K562 (cell line): ENCODE measurements around the gene FKBP11. TPM values are rescaled to one million over a fixed set of nuclear protein-coding genes. Genes with fewer than 3 reads are reported as not detected.

ENCODE experiments used
- ATAC-seq: fragments of 200-7000 bp; cut with Tn5 transposase; 3 replicates; pipeline ENCODE4 v1.9.1; 2020; ENCODE audit warnings: moderate library complexity
- BruUV-seq: library from RNA; stranded (reverse); fragments of 400-500 nt; replicated peaks from 2 replicates; lab custom pipeline; 2021; lab: Mats Ljungman, UMichigan
- CTCF ChIA-PET: fragments of 300-600 bp; formaldehyde crosslinking; extraction: SDS; loops from one replicate; lab custom pipeline; 2021; ENCODE audit warnings: low intra/inter-chr PET ratio; lab: Yijun Ruan, JAX
- POLR2A ChIA-PET: fragments of 300-600, 350-650 bp; sonication (Branson Sonifier 250); formaldehyde crosslinking; extraction: SDS; loops from one replicate; lab custom pipeline; 2021; ENCODE audit warnings: antibody characterized with exemption, inconsistent platforms; lab: Yijun Ruan, JAX
- DNase-seq, 4 experiments: peaks; one replicate each; pipeline versions ENCODE4 v3.0.0 to v3.0.0-alpha.2; 2011 to 2018; ENCODE audit warnings: low spot score in 3 of 4, mixed read lengths in 3 of 4; ENCODE audit errors: extremely low read depth in 1 of 4
- FAIRE-seq: peaks from 2 replicates; lab custom pipeline; 2011; peaks lifted over from hg19 to GRCh38; lab: Jason Lieb, UNC
- H2AFZ ChIP-seq: 2 replicates; pipeline ENCODE4 v1.6.0; 2011; ENCODE audit warnings: low read depth, low read length, control low read depth, inconsistent platforms
- H3K27ac ChIP-seq: fragments of 200-600 bp; 3 replicates; pipeline ENCODE4 v1.8.0; 2011; ENCODE audit warnings: low read depth, mild to moderate bottlenecking, control low read depth, inconsistent platforms, low read length, moderate library complexity, mixed read lengths; ENCODE audit errors: extremely low read depth
- H3K27me3 ChIP-seq, 2 experiments: fragments of 300-600 bp in 1 of 2; 2 replicates in 1 of 2; 3 replicates in 1 of 2; pipeline versions ENCODE4 v1.6.0 to v1.8.0; 2011; ENCODE audit warnings: inconsistent platforms in 2 of 2, low read length in 2 of 2, mild to moderate bottlenecking in 1 of 2, mixed read lengths in 1 of 2, moderate library complexity in 1 of 2; ENCODE audit not compliant: control insufficient read depth in 2 of 2, insufficient read depth in 2 of 2
- H3K36me3 ChIP-seq: fragments of 300-600 bp; 3 replicates; pipeline ENCODE4 v1.8.0; 2011; ENCODE audit warnings: mild to moderate bottlenecking, low read length, inconsistent platforms; ENCODE audit not compliant: control insufficient read depth, insufficient read depth
- H3K4me1 ChIP-seq, 2 experiments: fragments of 200-600 bp in 1 of 2; replicated peaks in 1 of 2; 2 replicates in 1 of 2; 3 replicates in 1 of 2; pipeline versions ENCODE4 v1.5.1 to v1.8.0; 2011; ENCODE audit warnings: inconsistent platforms in 2 of 2, low read length in 2 of 2, mild to moderate bottlenecking in 1 of 2, mixed read lengths in 1 of 2, moderate library complexity in 1 of 2; ENCODE audit not compliant: control insufficient read depth in 2 of 2, insufficient read depth in 2 of 2
- H3K4me2 ChIP-seq: 2 replicates; pipeline ENCODE4 v1.6.1; 2011; ENCODE audit warnings: low read length, control low read depth, inconsistent platforms, mixed read lengths; ENCODE audit not compliant: insufficient read depth
- H3K4me3 ChIP-seq: fragments of 200-600 bp; sonication (generic), shearing (Covaris generic); 2 replicates; pipeline ENCODE4 v1.5.1; 2016; ENCODE audit warnings: control low read depth, inconsistent platforms
- H3K79me2 ChIP-seq: fragments of 200-600 bp; 3 replicates; pipeline ENCODE4 v1.8.0; 2011; ENCODE audit warnings: low read length, inconsistent platforms; ENCODE audit not compliant: control insufficient read depth, insufficient read depth
- H3K9ac ChIP-seq, 2 experiments: 2 replicates each; pipeline versions ENCODE4 v1.6.0 to v1.6.1; 2011; ENCODE audit warnings: low read depth in 2 of 2, low read length in 2 of 2, control low read depth in 1 of 2, inconsistent platforms in 1 of 2, mild to moderate bottlenecking in 1 of 2, mixed read lengths in 1 of 2; ENCODE audit not compliant: insufficient read depth in 1 of 2
- H3K9me1 ChIP-seq: one replicate; pipeline ENCODE4 v1.6.0; 2011; ENCODE audit warnings: inconsistent platforms, mild to moderate bottlenecking, low read length, moderate library complexity; ENCODE audit not compliant: control insufficient read depth, insufficient read depth
- H3K9me3 ChIP-seq: replicated peaks from 2 replicates; pipeline ENCODE4 v1.5.1; 2011; ENCODE audit warnings: low read depth, low read length, inconsistent platforms; ENCODE audit not compliant: control insufficient read depth, insufficient read depth
- H4K20me1 ChIP-seq: replicated peaks from 2 replicates; pipeline ENCODE4 v1.6.1; 2011; ENCODE audit warnings: low read length, inconsistent platforms, mixed read lengths; ENCODE audit not compliant: control insufficient read depth, insufficient read depth
- ASH1L ChIP-seq: fragments of 450-650 bp; IDR thresholded peaks from 2 replicates; pipeline ENCODE4 v1.6.1; 2018; ENCODE audit warnings: borderline replicate concordance, mild to moderate bottlenecking, low read depth; ENCODE audit not compliant: partially characterized antibody
- FOXA3 ChIP-seq, 2 experiments: fragments of 450-650 bp in 1 of 2; sonication (generic) in 1 of 2; formaldehyde crosslinking; IDR thresholded peaks in 1 of 2; conservative IDR thresholded peaks in 1 of 2; 2 replicates each; pipeline versions ENCODE4 v1.4.0 to v1.8.0; 2020 to 2022; ENCODE audit warnings: mild to moderate bottlenecking in 2 of 2, missing genetic modification reagents in 1 of 2
- KDM5B ChIP-seq: fragments of 200-600 bp; sonication (generic); IDR thresholded peaks from 2 replicates; pipeline ENCODE4 v1.6.1; 2012; ENCODE audit warnings: low read depth, mild to moderate bottlenecking, moderate library complexity, low read length, control low read depth, inconsistent platforms; ENCODE audit not compliant: insufficient replicate concordance
- MAX ChIP-seq: sonication (generic); formaldehyde crosslinking; IDR thresholded peaks from 2 replicates; pipeline ENCODE4 v1.9.0; 2022; ENCODE audit warnings: mild to moderate bottlenecking, missing genetic modification reagents
- NFE2L1 ChIP-seq: fragments of 450-650 bp; IDR thresholded peaks from 2 replicates; pipeline ENCODE4 v1.6.1; 2016; ENCODE audit warnings: missing genetic modification characterization, low read depth, mild to moderate bottlenecking, missing compliant biosample characterization, moderate library complexity, borderline replicate concordance
- PRDM10 ChIP-seq: fragments of 450-650 bp; IDR thresholded peaks from 2 replicates; pipeline ENCODE4 v1.6.1; 2018; ENCODE audit not compliant: partially characterized antibody
- RFX1 ChIP-seq: fragments of 450-650 bp; IDR thresholded peaks from 2 replicates; pipeline ENCODE4 v1.6.1; 2016; ENCODE audit warnings: mild to moderate bottlenecking, moderate library complexity
- RFX5 ChIP-seq: IDR thresholded peaks from 2 replicates; pipeline ENCODE4 v1.6.1; 2011; ENCODE audit warnings: low read depth, mild to moderate bottlenecking, improper control_type of control experiment, low read length
- WGBS: fragments of 100-300 bp; shearing (Covaris generic); methylation state at CpG from one replicate; pipeline ENCODE4 v1.1.6; 2016; ENCODE audit warnings: low coverage, mixed read lengths; ENCODE audit not compliant: insufficient coverage; ENCODE audit errors: missing lambda C conversion rate; 5-methylcytosine and 5-hydroxymethylcytosine counted together
- in situ Hi-C: fragments of 300-500 bp; cut with MboI; formaldehyde crosslinking; loops from 4 replicates; pipeline ENCODE4 v1.15.0; 2018; ENCODE audit warnings: inconsistent platforms, mixed read lengths
- intact Hi-C: fragments of 100-400 bp; cut with micrococcal nuclease; formaldehyde crosslinking; loops from 2 replicates; pipeline ENCODE4 v1.14.2; 2022
- polyA plus RNA-seq, 8 experiments: library from polyadenylated mRNA; depleted of rRNA in 4 of 8; stranded (reverse) in 5 of 8; unstranded in 3 of 8; fragments of >200 nt; fragmentation: Nextera tagmentation in 2 of 8; fragmentation: Illumina TruSeq in 1 of 8; extraction: Ambion mirVana in 2 of 8; extraction: Trizol in 1 of 8; gene quantifications; 2 replicates each; pipeline versions ENCODE4 v1.2.1 to v1.2.3, GENCODE V29; 2011 to 2014; ENCODE audit warnings: inconsistent platforms in 1 of 8, missing spikeins in 1 of 8
- total RNA-seq, 7 experiments: library from RNA; depleted of rRNA in 6 of 7; stranded (reverse); fragments of >200 nt in 6 of 7; fragmentation: Illumina TruSeq in 2 of 7; extraction: Trizol in 2 of 7; gene quantifications; 2 replicates each; pipeline versions ENCODE4 v1.2.1 to v1.2.3, GENCODE V29; 2011 to 2021; ENCODE audit warnings: low replicate concordance in 1 of 7
- TF ChIP-seq, protein P1 (sequence below): fragments of 250-450 bp; sonication (Bioruptor Pico); IDR thresholded peaks from 2 replicates; pipeline ENCODE4 v1.5.0; 2021; ENCODE audit warnings: mild to moderate bottlenecking, moderate library complexity

The FKBP11 gene
- total and polyA plus RNA-seq, 9 of the 15 experiments (the other 6 are each of a cell fraction or from before 2014, with no cell fraction given): 1.6 to 8.2 (median 5.8) TPM

DNA sequence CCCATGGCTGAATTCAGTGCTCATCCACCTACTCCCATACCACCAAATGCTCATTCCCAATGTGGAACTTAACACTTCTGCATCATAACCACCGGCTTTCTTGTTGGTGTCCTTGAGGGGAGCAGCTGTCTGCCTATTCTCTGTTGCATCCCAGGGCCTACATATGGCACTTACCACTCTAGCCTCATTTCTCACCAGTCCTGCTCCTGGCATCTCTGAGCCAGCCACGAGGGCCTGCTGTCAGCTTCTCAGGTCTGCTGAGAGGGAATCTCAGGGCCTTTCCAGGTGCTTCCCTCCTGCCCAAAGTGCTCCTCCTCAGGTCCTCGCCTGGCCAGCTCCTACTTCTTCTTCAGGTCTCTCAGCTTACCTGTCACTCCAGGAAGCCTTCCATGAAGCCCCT, 35.6 kb downstream of the FKBP11 start (continued):
- TF ChIP-seq, protein P1, sequence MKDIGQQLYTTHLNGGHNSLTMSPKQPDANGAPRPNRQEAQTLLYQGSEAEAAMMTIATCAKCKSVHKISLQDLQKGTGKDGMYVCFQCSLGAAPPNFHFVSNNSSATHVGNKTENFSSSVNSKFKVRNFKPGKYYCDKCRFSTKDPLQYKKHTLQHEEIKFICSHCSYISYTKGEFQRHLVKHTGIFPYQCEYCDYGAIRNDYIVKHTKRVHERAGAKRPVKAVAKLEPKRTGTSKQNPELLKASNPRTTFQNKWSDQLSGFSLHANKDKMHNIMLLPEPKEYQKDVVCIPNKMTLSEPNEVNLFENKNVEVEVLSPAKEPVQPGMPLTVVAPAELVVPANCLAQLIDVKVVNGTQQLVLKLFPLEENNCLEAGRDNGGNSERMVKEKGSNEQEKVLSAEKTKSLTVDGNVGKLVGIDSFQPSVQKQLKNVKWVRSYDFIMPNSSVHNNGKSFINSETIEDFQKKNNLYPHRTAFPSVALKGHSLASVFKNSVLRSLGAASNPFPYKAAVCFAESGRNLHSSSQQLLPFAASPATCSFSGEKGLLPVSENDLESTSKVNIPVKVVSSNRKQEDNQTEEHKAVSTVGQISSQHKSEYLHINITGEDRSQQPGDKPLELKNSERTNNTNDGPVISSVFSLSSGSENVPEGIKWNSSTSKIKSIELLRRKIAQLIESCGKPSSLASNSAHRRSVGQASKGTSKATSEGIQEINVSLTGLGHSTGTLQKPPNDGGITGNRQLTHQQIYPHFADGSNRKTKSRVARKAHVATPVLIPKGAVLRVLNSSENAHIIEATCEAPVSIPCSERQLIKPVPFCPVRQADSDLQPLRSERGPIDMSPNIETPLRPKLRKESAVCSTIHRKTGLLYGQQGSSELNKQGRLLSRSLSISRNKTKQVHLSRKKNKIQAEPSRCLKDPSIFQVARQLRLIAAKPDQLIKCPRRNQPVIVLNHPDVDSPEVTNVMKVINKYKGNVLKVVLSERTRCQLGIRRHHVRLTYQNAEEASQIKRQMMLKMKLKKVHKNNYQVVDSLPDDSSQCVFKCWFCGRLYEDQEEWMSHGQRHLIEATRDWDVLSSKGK: no peak
- no peak for TF ChIP-seq NFE2L1 (tag)
- no peak for TF ChIP-seq RFX5
- TF ChIP-seq KDM5B: no peak

DNA sequence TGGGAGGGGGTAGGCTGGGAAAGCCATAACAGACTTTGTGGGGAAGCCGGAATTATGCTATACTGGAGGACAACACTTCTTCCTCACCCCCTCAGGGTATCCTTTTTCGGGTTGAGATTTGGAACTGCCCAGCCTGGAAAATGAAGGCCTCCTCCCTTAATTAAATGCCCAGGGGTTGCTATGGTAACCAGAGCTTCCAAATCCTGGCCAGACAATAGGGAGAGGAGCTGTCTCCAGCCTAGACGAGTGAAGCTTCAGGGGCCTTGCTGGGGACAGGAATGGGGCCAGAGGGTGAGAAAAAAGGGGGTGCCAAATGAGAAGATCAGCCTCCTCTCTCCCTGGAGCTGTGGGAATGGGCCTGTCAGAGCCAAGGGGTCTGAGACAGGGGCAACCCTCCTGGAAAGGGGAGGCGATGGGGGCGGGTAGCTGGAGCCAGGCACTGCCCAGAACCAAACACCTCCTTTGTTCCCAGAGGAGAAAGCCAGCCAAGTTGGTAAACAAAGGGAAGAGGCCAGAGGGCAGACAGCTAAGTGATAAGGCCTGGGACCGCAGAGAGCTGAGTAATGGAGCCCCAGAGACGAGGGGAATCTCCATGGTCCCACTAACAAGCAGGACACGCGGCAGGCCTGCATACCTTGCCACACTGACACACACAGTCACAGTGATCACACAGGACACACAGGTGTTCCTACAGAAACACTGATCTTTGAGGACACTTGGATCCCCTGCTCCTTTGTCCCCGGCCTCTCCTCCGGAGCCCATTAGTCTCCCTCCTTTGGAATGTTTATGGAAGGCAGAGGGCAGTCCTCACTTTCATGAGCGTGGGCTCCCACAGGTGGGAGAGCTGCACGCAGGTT, 41.8 kb downstream of the FKBP11 start:
- Histone ChIP-seq H3K9me3 (no peaks in the 10 kb centered on the region), H3K4me1 (peaks cover 9 to 18% of the 10 kb centered on the region in 2 experiments; a peak in 3 of 5 replicates), H3K79me2 (no peaks in the 10 kb centered on the region), H3K36me3 (no peaks in the 10 kb centered on the region), H3K9me1 (no peaks in the 10 kb centered on the region), H2AFZ (peak overlapping the region; percentile 80), H3K27me3 (peaks cover 3 to 4% of the 10 kb centered on the region in 2 experiments; a peak in 1 of 5 replicates), H4K20me1 (no peaks in the 10 kb centered on the region), H3K27ac (no peak overlapping the region), H3K4me2 (peak overlapping the region; percentile 9; the same call in 1 of the 2 replicates), H3K4me3 (no peak overlapping the region), H3K9ac (peak overlapping the region in 1 of 2 experiments; percentile 76; a peak in 1 of 4 replicates)
- no TSS peak for BruUV-seq
- ChIA-PET CTCF (no interaction called here), POLR2A (interaction anchor here (0.5 to 1.2 kb wide), 5 partner anchors 8 to 131 kb away, joined by 3 to 4 read pairs (median 4); no protein-coding TSS in a partner anchor)
- in situ Hi-C loops (no loop called here), intact Hi-C loops (no loop called here)
- 14% methylated on average over 12 of the region's 13 CpGs for WGBS
- DNase-seq (no peak), FAIRE-seq (no peak), ATAC-seq (peak; percentile 28)
- peak; percentile 86 for TF ChIP-seq RFX1
- peak; percentile 68 for TF ChIP-seq PRDM10
- TF ChIP-seq ASH1L: no peak
- TF ChIP-seq FOXA3 (CRISPR knock-in tag; conservative IDR thresholded peaks at IDR 0.05 in 1 of 2, IDR thresholded peaks at IDR 0.05 in 1 of 2): peak in 1 of 2 experiments; percentile 49; a peak in 1 of 4 replicates
- peak; percentile 33 for TF ChIP-seq MAX (CRISPR knock-in tag)
